ENCODE measurements around the gene CDK2AP2.
"Not testable (repeated sequence)": the region's sequence is repeated elsewhere in the genome, so short reads cannot be mapped to it uniquely, and the experiment has no call there.

Gene CDK2AP2

GRCh38 chr11:67507864-67508485, at the start of gene CDK2AP2:
CDK2AP2 (minus strand) TSS chr11:67508162; CDS start chr11:67508082, 80 bp downstream.
- no peaks in the 10 kb centered on the region for H3K9me3 ChIP-seq
- peak in 1 of 2 experiments; percentile 29 for TF ChIP-seq CTCF (IDR thresholded peaks at IDR 0.05)
- DNase-seq, result peak; percentile 99 to 100
- H3K27me3 ChIP-seq, result peaks cover 0 to 5% of the 10 kb centered on the region in 2 donors
- H3K4me3 ChIP-seq, result peak within 1 kb of the TSS; percentile 76 to 80
- H3K27ac ChIP-seq, result peak within 1 kb of the TSS; percentile 92 to 99
- intact Hi-C loops (cut with DNase I; ENCODE audit: low total_unique reads), result loop anchor here (2.0 to 5.0 kb wide), 2 partner anchors 39 to 156 kb away; partner anchors contain the start of genes POLD4 and TMEM134
- peaks cover 0 to 49% (median 43%) of the 10 kb centered on the region in 4 donors for H3K4me1 ChIP-seq
- H3K36me3 ChIP-seq, result peaks cover 0 to 6% (median 6%) of the 10 kb centered on the region in 3 donors

- DNase-seq, result no peak
- intact Hi-C loops (cut with DNase I; ENCODE audit: low total_unique reads), result no loop called here
- H3K4me1 ChIP-seq, result peaks cover 0 to 24% (median 0%) of the 10 kb centered on the region in 4 donors
- H3K36me3 ChIP-seq, result no peaks in the 10 kb centered on the region
- no peaks in the 10 kb centered on the region for H3K9me3 ChIP-seq
- no peak overlapping the region for H3K27ac ChIP-seq
- H3K4me3 ChIP-seq, result no peak overlapping the region
- TF ChIP-seq CTCF (IDR thresholded peaks at IDR 0.05), result no peak
- no peaks in the 10 kb centered on the region for H3K27me3 ChIP-seq
These were observed 48.3 kb upstream of the CDK2AP2 start for GRCh38 chr11:67556244-67556643.

- intact Hi-C loops (cut with DNase I; ENCODE audit: low total_unique reads); H3K4me3 ChIP-seq; H3K9me3 ChIP-seq; H3K36me3 ChIP-seq; H3K27me3 ChIP-seq; DNase-seq; H3K27ac ChIP-seq; H3K4me1 ChIP-seq: not testable (repeated sequence)
These were observed 43.7 kb upstream of the CDK2AP2 start for GRCh38 chr11:67551697-67552096.

GRCh38 chr11:67551127-67551526, 43.2 kb upstream of the CDK2AP2 start:
- Histone ChIP-seq H3K4me3 (no peak overlapping the region), H3K27me3 (no peaks in the 10 kb centered on the region), H3K4me1 (no peaks in the 10 kb centered on the region), H3K9me3 (no peaks in the 10 kb centered on the region), H3K36me3 (no peaks in the 10 kb centered on the region), H3K27ac (no peak overlapping the region)
- TF ChIP-seq CTCF (IDR thresholded peaks at IDR 0.05), result no peak
- intact Hi-C loops (cut with DNase I; ENCODE audit: low total_unique reads), result no loop called here
- no peak for DNase-seq

- H3K4me1 ChIP-seq, result no peaks in the 10 kb centered on the region
- TF ChIP-seq CTCF (IDR thresholded peaks at IDR 0.05), result no peak
- H3K27me3 ChIP-seq, result no peaks in the 10 kb centered on the region
- H3K36me3 ChIP-seq, result no peaks in the 10 kb centered on the region
- H3K27ac ChIP-seq, result no peak overlapping the region
- no peak for DNase-seq
- intact Hi-C loops (cut with DNase I; ENCODE audit: low total_unique reads), result no loop called here
- no peaks in the 10 kb centered on the region for H3K9me3 ChIP-seq
- H3K4me3 ChIP-seq, result no peak overlapping the region
These were observed 40.7 kb upstream of the CDK2AP2 start for GRCh38 chr11:67548555-67549110.

GRCh38 chr11:67548112-67548511, 40.1 kb upstream of the CDK2AP2 start:
- DNase-seq; intact Hi-C loops (cut with DNase I; ENCODE audit: low total_unique reads): not testable (repeated sequence)

More at GRCh38 chr11:67548112-67548511, 40.1 kb upstream of the CDK2AP2 start:
- H3K9me3 ChIP-seq, H3K27ac ChIP-seq, H3K4me1 ChIP-seq, H3K27me3 ChIP-seq, H3K4me3 ChIP-seq, H3K36me3 ChIP-seq: not testable (repeated sequence)

All from tibial artery (tissue), 4 donors.